HG03108 (cell line): ENCODE data around the gene CTNNA3.

Experiments used
- ATAC-seq: cut with Tn5 transposase; IDR thresholded peaks from one replicate; pipeline ENCODE4 v1.9.1; 2021; ENCODE audit warnings: moderate library complexity; ENCODE audit not compliant: unreplicated experiment

CTNNA3 gene

DNA sequence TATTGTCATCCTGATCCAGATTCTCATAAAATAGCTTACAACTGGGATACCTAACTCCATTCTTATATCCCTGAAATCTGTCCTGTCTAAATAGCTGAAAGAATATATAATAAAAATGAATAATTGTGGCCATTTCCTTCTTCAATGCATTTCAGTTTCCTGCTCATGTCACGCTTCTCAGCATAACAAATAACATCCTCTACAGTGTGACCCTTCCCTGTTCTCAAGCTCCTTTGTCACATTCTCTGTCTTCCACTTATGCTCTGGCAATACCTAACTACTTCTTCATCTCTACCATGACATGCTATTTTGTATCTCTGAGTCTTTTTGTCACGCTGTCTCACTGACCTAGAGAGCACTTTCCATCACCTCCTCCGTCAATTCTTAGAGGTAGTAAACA is 1654.2 kb downstream of the CTNNA3 start:
- ATAC-seq, result no peak

DNA sequence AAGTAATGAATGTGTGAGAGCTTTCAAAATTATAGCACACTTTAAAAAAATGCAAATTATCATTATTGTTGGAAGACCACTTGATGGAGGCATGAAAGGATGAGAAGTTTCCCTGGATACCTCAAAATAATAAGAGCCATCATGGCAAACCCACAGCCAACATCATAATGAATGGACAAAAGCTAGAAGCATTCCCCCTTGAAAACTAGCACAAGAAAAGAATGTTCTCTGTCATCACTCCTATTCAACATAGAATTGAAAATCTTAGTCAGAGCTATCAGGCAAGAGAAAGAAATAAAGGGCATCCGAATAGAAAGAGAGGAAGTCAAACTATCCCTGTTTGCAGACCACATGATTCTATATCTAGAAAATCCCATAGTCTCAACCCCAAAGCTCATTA is 1657.4 kb downstream of the CTNNA3 start:
- ATAC-seq, result no peak

DNA sequence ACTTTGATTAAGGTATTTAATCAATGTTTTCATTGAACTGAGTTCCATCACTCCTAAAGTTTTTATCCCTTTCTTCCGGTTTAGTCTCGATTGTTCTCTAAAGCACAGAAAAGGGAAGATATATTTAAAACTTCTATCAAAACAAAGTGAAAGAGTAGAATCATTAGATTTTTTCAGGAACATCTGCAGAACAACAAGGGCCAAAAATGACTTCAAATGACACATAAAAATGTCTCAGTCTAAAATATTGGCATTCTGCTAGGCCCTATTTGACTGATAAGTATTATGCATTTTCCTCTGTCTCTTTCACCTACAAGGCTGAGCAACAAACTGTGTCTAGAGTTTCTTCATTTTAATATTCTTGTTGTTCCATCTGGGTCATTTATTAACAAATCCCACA is 1669.7 kb downstream of the CTNNA3 start:
- ATAC-seq, result no peak

DNA sequence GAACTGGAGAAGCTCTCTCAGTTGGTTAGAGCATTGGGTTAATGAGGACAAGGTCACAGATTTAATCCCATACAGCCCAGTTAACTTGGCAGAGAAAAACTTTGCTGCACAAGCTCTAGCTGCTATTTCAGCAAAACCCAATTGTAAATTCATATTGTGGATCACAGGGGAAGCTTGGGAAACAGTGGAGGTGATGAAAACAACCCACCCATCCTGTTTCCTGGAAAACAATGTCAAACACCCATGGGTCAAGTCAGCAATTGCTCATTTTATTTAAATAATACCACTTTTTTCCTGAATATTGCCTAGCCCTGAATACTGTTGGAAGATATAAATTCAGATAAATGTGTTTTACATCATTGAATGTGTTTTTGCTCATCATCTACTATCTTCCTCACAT is 1670.8 kb downstream of the CTNNA3 start:
- no peak for ATAC-seq

DNA sequence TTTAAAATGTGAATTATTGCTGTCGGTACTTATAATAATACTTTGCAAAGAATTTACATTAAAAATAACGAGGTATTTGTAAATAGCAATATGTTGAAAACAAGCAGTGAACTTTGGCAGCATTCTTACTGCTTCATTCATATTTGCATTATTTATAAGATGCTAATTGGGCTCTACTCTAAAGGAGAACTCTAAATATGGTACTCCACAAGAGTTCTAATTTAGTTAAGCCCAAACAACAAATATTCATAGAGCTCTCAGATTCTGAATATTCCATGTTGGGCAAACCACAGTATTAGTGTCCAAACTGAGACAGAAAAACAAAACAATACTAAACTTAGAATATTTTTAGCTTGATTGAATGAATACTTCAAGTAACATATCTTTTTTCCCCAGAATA is 1674.6 kb downstream of the CTNNA3 start:
- ATAC-seq, result no peak

DNA sequence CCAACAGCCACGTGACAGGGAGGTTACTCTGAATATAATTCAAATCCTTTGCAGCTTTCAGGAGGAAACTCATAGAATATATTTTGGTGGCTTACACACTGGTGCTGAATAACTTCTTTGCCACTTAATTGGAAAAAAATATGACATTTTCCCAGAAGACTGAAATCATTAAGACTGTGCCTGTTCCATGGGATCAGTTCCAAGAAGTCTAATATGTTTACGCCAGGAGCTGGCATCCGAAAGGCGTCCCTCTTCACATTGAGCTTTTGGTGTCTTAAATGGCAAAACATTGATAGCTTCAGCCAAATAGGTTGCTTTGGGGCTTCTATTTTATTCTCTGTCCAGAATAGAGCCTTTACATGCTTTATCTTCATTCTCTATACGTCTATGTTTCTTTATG is 1687.8 kb downstream of the CTNNA3 start:
- ATAC-seq, result no peak

DNA sequence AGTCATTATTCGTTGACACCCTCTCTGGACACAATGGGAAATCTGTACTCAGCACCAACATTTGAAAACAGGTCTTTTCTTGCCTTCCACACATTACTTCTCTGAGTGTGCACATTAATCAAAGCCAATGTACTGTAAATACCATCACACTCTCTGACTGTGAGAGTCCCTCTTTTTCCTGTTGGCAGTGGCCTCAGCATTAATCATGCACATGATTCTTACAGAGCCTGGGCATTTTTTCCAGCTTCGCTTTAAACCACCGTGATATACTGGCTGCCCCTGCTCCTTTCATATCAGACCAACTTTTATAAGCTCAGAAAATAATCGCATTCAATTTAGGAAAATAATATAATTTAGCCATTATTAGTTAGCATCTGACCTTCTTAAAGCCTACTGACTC is 1689.6 kb downstream of the CTNNA3 start:
- ATAC-seq, result no peak

DNA sequence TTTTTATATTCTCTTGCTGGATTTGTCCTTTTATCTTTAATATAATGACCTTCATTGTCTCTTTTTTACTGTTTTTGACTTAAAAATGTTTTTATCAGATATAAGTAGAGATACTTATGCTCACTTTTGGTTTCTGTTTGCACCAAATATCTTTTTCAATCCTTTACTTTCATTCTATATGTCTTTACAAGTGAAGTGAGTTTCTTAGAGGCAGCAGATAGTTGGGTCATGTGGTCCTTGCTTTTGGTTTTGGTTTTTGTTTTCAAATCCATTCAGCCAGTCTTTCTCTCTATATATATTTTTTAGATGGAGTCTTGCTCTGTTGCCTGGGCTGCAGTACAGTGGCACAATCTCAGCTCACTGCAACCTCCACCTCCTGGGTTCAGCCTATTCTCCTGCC is 1702.5 kb downstream of the CTNNA3 start:
- no peak for ATAC-seq

DNA sequence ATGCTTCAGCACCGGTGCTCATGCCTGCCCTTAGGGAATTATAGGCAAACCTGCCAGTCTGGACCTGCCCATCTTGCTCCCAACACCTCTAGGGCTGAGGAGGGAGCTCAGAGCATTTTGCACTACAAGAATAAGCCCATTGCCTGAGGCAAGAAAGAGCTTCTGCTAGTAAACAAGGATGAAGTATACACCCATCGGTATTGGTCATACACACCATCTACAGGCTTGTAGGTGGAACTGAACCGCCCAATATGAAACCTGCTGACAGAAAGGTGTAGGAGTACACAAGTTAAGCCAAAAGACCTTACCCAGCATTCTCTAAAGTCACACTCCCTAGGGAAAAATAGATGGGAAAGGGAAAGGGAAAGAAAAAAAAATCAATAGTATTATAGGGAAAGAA is 1727.1 kb downstream of the CTNNA3 start:
- ATAC-seq, result no peak

DNA sequence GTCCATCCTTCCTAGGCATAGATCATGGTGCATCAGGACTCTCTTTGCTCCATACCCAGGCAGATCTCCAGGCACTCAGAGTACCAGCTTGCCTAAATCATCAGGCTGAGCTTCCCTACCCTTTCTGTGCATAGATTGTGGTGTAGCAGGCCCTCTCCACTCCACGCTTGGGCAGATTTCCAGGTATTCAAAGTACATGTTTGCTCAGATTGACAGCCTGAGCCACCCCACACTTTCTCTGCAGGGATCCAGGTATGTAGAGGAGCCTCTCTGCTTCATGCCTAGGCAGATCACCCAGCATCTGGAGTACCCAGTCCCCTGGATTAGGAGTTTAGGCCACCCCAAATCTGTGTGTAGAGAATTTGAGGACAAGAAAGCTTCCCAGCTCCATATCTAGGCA is 1727.6 kb downstream of the CTNNA3 start:
- no peak for ATAC-seq

DNA sequence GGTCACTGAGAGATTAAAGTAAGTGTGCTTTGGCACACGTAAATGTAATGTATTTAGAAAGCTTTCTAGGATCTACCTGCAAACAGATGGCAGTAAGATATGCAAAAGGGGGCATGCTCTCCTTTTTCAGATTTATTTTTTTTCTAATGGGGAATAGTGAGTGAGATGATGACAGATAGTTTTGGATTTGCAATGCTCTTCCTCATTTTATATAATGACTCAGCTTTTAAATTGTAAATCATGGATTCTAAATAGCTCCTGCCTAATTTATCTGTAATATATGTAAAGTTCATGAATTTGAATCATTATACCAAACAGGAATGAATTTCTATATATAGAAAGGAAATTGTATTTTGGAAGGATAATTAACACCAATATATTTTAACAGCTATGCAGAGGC is 1731.8 kb downstream of the CTNNA3 start:
- ATAC-seq, result no peak

DNA sequence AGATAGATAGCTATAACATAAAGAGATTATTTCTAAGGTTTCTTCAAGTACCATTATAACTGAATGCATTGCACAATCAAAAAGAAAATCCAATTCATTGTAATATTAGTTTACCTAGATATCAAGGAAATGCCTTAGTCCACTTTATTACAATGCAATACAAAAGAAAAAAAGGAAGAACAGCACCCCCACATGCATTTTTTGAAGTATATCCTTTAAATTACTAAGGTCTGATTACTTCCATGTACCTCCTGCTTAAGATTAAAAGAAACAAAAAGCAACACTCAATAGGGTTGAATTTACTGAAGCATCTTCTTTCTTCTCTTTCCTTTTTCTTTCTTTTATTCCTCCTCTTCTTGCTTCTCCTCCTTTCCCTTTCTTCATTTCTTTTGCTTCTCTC is 1743.9 kb downstream of the CTNNA3 start:
- no peak for ATAC-seq

DNA sequence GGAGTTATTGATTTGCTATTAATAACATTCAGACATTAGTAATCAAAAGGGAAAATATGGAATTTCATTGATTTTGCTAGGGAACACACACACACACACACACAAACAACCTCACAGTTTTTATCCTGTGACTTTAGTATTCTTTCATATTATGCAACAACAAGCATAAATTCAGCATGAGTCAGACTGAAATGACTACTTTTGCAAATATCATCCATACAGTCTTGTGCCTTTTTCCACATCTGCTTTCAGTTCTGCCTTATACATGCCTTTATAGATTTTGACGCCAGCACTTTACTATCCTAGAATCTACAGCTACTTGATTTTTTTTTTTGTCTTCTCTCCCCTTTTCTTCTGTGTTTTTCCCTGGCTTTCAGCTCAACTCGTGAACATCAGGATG is 1745.9 kb downstream of the CTNNA3 start:
- no peak for ATAC-seq

DNA sequence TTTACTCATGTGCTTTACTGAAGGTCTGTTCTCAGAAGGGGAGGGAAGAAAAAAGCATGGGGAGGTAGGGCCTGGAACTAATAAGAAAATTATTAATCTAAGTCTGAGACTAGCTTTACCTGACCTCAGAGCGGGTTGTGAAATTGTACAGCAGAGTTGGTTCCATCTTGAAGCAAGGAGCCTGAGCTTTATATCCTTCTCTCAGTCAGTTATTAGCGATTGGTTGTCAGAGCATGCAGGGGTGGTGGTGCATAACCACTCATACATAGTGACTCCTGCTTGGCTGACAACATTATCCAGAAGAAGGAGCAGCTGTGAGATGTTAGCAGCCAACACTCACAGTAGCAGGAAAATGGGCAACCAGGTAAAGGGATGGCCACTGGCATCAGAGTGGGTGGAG is 1746.5 kb downstream of the CTNNA3 start:
- no peak for ATAC-seq

DNA sequence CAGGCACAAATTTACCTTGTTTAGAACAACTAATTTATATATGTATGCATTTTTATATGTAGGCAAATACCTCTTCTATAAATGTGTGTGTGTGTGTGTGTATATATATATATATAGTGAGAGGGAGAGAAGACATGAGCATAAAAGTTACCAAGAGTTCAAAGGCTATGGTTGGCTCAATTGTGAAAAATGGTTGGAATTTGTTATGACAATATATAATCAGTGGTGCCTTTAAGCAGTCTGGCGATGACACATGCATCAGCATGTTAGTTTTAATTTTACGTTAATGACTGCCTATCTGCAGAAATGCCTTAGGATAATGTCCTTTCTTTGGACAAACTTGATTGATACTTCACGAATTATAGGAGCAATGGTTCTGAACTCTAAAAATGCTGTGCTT is 1750.9 kb downstream of the CTNNA3 start:
- ATAC-seq, result no peak

DNA sequence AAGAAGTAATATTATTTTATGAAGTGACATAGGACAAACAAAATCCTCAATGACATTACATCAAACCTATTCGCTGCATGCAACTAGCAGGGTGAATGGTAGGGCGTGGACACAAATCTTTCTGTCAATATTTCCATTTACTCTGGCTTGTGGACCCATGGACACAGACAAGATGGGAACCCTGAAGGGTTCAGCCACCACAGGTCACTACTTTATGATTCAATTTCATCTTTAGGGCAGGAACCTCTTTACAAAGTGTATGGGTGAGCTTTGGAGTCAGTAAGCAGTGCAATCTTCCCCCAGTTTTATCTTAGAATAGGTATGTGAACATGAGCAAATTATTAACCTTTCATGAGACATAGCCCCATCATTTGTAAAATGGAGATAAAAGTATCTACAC is 1752.5 kb downstream of the CTNNA3 start:
- no peak for ATAC-seq

DNA sequence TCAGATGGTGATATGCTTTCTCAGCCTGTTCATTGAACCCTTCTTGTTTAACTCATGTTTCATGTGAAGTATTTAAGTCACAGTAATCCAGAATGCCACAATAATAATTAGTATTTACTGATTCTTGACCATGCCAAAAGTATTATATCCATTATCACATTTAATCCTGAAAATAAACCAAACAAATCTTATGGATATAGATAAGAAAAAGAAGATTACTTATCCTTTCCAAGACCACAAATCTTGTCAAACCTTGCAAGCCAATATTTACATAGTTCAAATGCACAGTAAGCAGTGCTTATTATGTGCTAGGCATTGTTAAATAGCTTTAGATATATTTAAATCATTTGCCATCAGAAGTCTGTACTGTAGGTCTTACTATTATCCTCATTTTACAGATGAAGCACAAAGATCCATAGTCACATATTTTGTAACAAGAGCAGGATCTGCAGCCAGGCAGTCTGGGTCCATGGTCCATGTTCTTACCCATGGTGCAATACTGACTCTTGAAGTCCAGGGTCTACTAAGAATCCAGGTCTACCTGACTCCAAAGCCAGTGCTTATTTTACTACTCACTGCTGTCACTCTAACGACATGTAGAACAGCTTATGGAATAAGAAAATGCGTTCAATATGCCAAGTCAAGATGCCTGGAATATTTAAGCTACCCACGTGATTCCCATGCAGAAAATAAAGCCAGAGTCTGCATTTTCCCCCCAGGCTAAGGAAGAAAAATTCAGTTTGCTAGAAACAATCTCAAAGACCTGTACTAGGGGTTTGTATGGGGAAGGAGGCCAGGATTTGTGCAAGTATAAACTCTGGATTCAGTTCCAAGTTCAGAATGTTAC is 1755.0 kb downstream of the CTNNA3 start:
- ATAC-seq, result no peak

DNA sequence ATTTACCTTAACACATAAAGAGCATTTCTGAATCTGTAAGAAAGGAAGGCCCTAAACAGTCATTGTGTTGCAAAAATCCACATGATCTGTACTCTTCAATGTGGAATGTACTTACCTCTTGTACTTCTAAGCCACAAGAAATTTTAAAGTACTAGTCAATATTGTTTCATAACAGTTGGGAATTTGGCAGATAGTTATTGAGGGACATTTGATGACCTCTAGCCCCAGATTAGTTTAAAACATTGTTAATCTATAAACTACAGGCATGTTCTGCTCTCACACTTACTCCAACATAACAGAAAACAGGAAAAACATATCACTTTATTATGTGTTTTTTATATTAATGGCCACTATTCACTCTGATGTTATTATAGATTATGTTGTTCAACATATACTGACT is 1755.9 kb downstream of the CTNNA3 start:
- no peak for ATAC-seq

DNA sequence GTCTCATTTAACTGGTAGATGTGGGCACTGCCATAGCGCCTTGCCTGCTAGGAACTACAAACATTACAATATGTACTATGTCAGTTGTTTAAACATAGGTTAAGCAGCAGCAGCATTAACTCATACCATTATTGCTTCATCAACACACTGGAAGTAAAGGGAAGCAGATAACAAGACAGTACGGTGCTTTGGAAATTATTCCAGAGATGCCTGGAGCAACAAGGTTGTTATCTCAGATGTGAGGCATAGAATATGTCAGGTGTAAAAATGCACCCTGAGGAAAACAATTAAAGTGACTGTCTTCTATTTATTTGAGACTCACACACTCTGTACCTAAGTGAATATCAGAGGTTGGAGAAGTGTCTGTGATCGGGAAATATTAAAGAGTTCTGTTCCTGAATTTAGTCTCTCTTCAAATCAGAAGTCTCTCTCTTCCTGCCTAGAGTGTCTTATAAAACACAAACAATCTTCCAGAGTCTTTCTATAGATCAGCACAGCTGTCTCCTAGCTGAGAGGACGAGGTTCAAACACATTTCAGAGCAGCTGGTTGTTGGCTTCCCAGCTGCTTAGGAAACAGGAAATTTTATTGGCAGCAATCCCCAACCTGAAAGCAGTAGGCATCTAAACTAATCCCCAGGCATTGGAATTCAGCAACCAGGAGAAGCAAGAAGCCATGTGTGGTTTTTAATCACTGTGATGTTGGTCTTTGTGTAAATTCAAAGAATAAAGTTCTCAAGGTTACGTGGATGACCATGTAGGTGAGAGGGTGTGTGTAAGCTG is 1764.5 kb downstream of the CTNNA3 start:
- ATAC-seq, result no peak

DNA sequence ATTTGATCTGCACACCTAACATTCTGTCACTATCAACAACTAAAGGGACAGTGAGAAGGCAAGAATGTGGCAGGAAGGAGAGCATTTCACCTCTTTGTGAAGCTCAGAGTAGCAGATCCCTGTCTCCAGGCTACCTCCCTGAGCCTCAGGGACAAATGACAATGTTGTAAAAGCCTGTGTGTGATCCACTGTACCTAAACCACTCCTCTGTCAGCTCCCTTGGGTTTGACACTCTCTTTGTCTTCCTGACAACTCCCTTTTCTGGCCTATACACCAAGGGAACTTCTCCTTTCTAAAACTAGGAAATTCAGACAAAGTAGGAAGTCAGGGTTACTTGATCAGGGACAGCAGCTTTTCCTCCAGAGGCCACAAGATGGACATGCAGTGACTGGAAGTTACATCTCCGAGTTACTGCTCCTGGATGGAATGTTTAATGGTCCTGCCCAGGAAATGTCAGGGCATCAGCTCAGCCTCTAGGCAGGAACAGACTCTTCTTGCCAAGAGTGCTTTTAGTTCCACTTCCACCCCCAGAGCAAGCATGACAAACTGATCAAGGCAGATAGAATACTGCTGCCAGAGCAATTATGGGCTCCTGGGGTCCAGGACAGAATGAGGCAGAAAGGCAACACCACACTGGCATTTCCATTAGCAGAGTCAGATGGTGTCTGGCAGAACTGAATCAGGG is 1784.7 kb downstream of the CTNNA3 start:
- no peak for ATAC-seq

DNA sequence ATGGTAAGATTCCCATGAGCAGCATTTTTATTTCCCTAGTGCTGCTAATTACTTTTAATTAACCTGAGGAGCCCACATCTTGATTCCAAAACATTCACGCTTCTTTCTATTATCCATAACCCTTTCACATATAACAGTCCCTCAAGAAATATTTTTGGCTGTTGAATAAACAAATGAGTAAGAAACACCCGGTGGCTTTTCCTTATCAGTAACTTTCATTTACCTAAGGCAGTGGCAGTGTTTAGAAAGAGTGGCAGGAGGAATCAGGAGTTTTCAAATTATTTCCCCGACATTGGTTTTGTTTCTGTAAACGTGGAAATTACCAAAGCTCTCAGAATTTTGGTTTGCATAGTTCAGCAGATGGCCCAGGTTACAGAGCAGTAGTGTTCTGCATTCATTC is 1785.8 kb downstream of the CTNNA3 start:
- ATAC-seq, result no peak

DNA sequence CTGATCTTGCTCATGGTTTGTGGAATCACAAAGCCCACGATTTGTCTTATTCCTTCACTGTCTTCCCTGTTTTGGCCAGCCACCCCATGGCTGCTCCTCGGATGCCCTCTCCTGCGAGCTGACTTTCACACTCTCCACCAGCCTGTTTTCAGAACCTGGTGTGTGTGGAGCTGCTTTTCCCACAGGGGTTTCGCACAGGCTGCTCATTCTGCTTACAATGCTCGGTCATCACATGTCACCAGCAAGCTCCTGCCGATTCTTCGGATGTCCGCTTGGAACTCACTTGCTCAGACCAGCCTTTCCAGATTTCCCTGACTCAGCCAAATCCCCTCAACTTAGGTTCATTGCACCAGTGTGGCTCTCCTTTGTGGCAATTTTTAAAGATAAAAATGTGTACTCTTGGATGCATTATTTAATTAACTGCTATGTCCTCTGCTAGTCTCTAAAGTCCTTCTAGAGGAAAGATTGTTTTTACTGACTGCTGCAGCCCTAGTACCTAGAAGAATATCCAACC is 1788.7 kb downstream of the CTNNA3 start:
- no peak for ATAC-seq
